Chondrocyte (in vitro differentiated cells): ENCODE data around the gene SIPA1. TPM values are rescaled to one million over a fixed set of nuclear protein-coding genes. Genes with fewer than 3 reads are reported as not detected.

ENCODE experiments used
- DNase-seq: peaks from one replicate; pipeline ENCODE4 v3.0.0; 2021; ENCODE audit warnings: mixed read lengths, low spot score
- H3K27ac Mint-ChIP-seq: one replicate; pipeline ENCODE4 v1.8.0; 2021; ENCODE audit warnings: mild to moderate bottlenecking, moderate library complexity, mixed read lengths; ENCODE audit not compliant: unreplicated experiment
- H3K27me3 Mint-ChIP-seq: 2 replicates; pipeline ENCODE4 v1.8.0; 2021; ENCODE audit warnings: low read depth, mixed read lengths
- H3K36me3 Mint-ChIP-seq: 2 replicates; pipeline ENCODE4 v1.8.0; 2021; ENCODE audit warnings: low read depth, mixed read lengths
- H3K4me1 Mint-ChIP-seq: 2 replicates; pipeline ENCODE4 v1.8.0; 2021; ENCODE audit warnings: low read depth, mild to moderate bottlenecking, mixed read lengths
- H3K4me3 Mint-ChIP-seq: one replicate; pipeline ENCODE4 v1.8.0; 2021; ENCODE audit warnings: mild to moderate bottlenecking, moderate library complexity, mixed read lengths; ENCODE audit not compliant: unreplicated experiment
- H3K9me3 Mint-ChIP-seq: 2 replicates; pipeline ENCODE4 v1.8.0; 2021; ENCODE audit warnings: low read depth, mixed read lengths
- CTCF ChIP-seq: fragments of 200-600 bp; sonication (generic); IDR thresholded peaks from 2 replicates; pipeline ENCODE4 v1.5.0; 2021; ENCODE audit warnings: antibody characterized with exemption, mild to moderate bottlenecking, moderate library complexity
- total RNA-seq: library from RNA; stranded (reverse); gene quantifications from 3 replicates; pipeline ENCODE4 v1.2.1, GENCODE V29; 2021

SIPA1 gene
- total RNA-seq, 1 donor from 2014 or later, result 22.7 TPM

- H3K27me3 Mint-ChIP-seq, result no peaks in the 10 kb centered on the region
- TF ChIP-seq CTCF, result peak; percentile 11
- peak overlapping the region; percentile 17 for H3K27ac Mint-ChIP-seq
- peaks cover 7% of the 10 kb centered on the region for H3K36me3 Mint-ChIP-seq
- DNase-seq, result no peak
- H3K4me1 Mint-ChIP-seq, result peaks cover 53% of the 10 kb centered on the region
- peak overlapping the region; percentile 88 for H3K4me3 Mint-ChIP-seq
- no peaks in the 10 kb centered on the region for H3K9me3 Mint-ChIP-seq
Observed at GRCh38 chr11:65613091-65613928, 24.6 kb upstream of the SIPA1 start.

- no peaks in the 10 kb centered on the region for H3K27me3 Mint-ChIP-seq
- no peak for TF ChIP-seq CTCF
- peak; percentile 100 for DNase-seq
- H3K9me3 Mint-ChIP-seq, result no peaks in the 10 kb centered on the region
- peaks cover 6% of the 10 kb centered on the region for H3K36me3 Mint-ChIP-seq
- H3K4me1 Mint-ChIP-seq, result peaks cover 40% of the 10 kb centered on the region
- peak within 1 kb of the TSS; percentile 96 for H3K27ac Mint-ChIP-seq
- peak within 1 kb of the TSS; percentile 91 for H3K4me3 Mint-ChIP-seq
Observed at GRCh38 chr11:65615229-65615949, 22.5 kb upstream of the SIPA1 start, which contains the start of gene PCNX3. Gene PCNX3, plus strand, starts transcription at chr11:65615776. Its CDS starts 536 bp downstream, at chr11:65616312.

- no peak for TF ChIP-seq CTCF
- Mint-ChIP-seq H3K4me3 (peak overlapping the region; percentile 91), H3K36me3 (peaks cover 6% of the 10 kb centered on the region), H3K9me3 (no peaks in the 10 kb centered on the region), H3K27me3 (no peaks in the 10 kb centered on the region), H3K4me1 (peaks cover 34% of the 10 kb centered on the region), H3K27ac (peak overlapping the region; percentile 96)
- DNase-seq, result no peak
Observed at GRCh38 chr11:65615950-65616574, 21.8 kb upstream of the SIPA1 start.

GRCh38 chr11:65616575-65617001 is 21.3 kb upstream of the SIPA1 start:
- H3K4me3 Mint-ChIP-seq, result peak overlapping the region; percentile 91
- H3K4me1 Mint-ChIP-seq, result peaks cover 28% of the 10 kb centered on the region
- DNase-seq, result no peak
- H3K9me3 Mint-ChIP-seq, result no peaks in the 10 kb centered on the region
- H3K27me3 Mint-ChIP-seq, result no peaks in the 10 kb centered on the region
- TF ChIP-seq CTCF, result no peak
- peaks cover 6% of the 10 kb centered on the region for H3K36me3 Mint-ChIP-seq
- H3K27ac Mint-ChIP-seq, result peak overlapping the region; percentile 94
